Left ventricle myocardium superior (tissue), 1 donor: Measurements from ENCODE around the gene HDAC4. TPM values are rescaled to one million over a fixed set of nuclear protein-coding genes. Genes with fewer than 3 reads are reported as not detected.

Source experiments
- ATAC-seq: fragments of 200-7000 bp; cut with Tn5 transposase; one replicate; pipeline ENCODE4 v1.9.1; 2020; ENCODE audit warnings: mild to moderate bottlenecking, moderate library complexity
- DNase-seq: peaks from one replicate; pipeline ENCODE4 v3.0.0-alpha.2; 2020
- intact Hi-C: fragments of 100-400 bp; cut with micrococcal nuclease; formaldehyde crosslinking; loops from one replicate; pipeline ENCODE4 v1.11.0; 2022
- total RNA-seq: library from RNA; stranded (reverse); fragmentation: NEBNext Ultra II Directional; extraction: Animal tissue kit (Norgen Biotek cat#: 25700); gene quantifications from one replicate; pipeline ENCODE4 v1.2.1, GENCODE V29; 2021
- donor health status: DM: no; HTN: yes; CAD: no; lungs with severe emphysema.

Gene HDAC4
- total RNA-seq, 1 donor from 2014 or later, result 25.6 TPM

DNA sequence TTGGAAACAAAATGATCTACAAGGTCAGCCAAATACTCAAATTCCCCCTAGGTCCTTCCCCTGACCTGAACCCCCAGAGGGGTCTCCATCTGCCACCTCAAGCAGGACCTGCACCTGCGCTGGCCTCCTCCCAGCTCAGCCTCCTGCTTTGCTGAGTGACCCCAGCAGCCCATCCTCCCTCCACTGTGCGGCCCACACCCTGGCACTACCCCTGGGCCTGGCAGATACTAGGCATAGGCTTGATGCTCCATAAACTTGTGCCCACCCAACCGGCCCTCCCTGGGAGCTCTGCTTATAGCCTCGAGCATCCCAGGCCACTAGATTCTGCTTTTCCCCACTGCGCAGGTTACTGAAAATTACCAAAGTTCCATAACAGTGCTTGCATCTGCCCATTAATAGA lies 156.2 kb downstream of the HDAC4 start:
- ATAC-seq, result no peak
- intact Hi-C loops, result no loop called here
- DNase-seq, result no peak

- DNase-seq (no peak), ATAC-seq (no peak)
- intact Hi-C loops, result no loop called here
Observed at GRCh38 chr2:239241431-239241960, 159.3 kb downstream of the HDAC4 start.

DNA sequence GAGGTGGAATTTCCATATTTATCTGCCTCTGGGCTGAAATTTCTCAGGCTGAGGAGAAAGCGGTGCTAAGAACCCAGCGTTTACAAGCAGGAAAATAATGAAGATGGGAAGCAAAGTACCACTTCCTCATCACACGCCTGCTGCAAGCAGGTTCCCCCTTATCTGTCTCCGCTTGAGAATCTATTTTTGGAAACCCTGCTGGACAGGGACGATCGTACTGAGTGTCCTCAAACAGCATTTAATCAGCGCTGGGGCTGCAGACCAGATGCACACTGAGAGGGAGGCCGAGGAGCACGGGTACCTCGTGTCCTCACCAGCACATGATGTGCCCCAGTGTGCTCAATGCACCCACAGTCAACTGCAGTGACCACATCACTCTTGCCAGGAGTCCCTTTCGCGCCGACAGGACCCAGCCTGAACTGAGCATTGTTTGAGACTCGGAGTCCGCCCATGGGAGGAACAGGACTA lies 160.4 kb downstream of the HDAC4 start:
- intact Hi-C loops, result no loop called here
- DNase-seq (peak; percentile 77), ATAC-seq (peak; percentile 91)

DNA sequence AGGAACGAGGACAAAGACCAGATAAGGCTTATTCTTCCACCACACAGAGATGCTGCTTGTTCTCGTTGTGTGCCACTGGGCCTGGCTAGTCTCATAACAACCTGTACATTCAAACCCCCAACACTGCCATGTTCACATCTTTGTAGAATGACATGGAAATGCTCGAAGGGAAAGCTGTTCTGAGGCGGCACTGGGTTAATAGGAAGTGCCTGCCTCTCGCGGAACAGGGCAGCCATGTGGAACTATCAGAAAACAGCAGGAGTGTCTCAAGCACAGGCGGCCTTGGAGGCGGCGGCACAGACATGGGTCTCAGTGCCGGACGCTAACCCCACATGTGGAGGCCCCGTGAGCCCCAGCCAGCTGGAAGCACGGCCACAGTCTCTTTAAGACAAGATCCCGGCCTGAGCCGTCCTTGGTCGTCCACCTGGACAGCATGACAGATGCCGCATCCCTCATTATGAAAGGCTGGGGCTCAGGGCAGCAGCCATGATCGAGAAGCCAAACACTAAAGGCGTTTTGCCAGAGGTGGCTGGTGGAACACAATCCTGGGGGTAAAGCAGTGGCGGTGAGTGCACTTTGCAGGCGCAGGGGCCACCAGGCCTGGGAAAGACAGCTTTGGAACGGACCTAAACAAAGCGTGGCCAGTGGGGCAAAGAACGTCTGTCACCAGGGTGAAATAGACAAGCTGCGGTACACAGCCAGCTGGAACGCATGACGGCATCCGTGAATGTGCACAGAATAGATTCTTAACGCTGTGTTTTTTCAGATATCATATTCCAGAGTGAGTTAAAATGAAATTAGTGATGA lies 161.0 kb downstream of the HDAC4 start:
- intact Hi-C loops, result no loop called here
- ATAC-seq, result peak; percentile 71
- peak; percentile 73 for DNase-seq

DNA sequence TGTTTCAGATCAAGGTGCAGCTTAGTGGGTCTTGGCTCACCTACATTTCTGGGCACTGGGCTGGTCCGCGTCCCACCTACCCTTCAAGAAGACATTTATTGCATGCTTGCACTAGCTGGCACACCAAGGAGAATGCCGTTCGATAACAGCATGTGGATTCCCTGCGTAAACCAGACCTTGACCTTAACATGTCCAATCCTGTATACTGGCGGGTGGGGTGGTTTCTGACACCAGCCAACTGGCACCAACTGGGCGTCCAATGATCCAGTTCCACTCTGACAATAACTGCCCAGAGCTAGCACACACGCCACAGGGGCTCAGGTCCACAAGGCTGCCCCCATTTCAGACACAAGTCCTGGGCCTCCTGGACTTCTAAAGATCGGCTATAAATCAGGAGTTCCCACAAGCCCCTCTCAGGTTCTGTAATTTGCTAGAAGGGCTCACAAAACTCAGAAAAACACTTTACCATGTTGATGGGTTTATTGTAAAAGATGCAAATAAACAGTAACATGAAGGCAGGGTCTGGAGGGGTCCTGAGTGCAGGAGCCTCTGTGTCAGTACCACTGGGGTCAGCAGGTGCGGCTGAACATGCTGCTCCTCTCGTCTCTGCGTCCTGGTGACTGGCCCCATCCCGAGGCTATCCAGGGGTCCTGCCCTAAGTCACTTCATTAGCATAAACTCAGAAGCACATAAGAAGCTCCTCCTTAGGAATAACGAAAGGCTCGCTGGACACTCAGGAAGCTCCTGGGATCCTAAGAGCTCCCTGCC lies 161.8 kb downstream of the HDAC4 start:
- intact Hi-C loops, result no loop called here
- ATAC-seq (peak; percentile 14), DNase-seq (no peak)

- intact Hi-C loops, result no loop called here
- ATAC-seq, result no peak
Observed at GRCh38 chr2:239238381-239238780, 162.4 kb downstream of the HDAC4 start.

DNA sequence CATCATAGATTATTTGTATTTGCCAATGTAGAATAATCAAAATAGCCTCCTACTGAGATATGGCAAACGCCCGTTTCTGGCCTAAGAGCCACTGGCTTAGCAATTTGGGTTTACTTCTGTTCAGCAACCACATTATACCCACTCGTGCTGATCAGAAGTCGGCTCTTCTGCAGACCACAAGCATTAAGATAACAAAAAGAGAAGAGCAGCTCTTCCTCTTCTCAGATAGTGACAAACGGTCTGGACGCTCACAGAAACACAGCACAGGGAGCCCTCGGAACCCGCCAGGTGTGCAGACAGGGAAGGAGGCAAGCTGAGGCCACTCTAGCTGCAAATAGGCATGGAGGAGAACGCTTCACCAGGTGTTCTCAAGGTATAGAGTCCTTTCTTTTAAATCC lies 164.0 kb downstream of the HDAC4 start:
- DNase-seq (no peak), ATAC-seq (no peak)
- intact Hi-C loops, result no loop called here

More at GRCh38 chr2:239238381-239238780, 162.4 kb downstream of the HDAC4 start:
- no peak for DNase-seq

DNA sequence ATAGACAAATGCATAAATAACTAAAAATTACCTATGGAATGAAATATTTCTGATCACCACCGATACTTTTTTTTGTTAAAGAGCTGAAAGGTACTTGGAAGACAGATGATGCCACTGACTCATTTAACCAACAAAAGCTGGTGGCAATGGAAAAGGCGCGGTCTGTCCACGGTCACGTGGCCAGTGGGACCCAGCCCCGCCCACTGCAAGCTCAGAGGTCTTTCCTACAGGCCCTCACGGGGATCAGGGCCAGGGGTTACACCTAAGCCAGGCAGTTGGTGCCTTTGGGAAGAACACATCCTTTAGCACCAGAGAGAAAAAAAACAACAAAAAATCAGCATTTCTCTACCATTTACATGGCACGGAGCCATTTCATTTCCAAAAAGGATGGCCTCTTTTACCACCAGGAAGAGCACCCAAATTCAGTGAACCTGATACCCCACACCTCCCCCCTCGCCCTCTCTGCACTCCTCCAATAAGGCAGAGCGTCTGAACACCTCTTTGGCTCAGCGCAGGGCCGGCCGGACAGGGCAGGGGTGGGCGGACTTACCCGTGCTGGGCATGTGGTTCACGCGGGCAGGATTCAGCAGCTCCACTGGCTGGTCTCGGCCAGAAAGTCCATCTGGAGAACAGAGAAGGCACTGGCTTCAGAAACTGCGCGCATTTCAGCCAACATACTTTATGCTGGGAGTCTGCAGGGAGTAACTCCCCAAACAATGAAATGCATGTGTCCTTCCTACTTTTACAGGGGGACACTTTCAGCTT lies 164.6 kb downstream of the HDAC4 start:
- intact Hi-C loops, result no loop called here
- DNase-seq (no peak), ATAC-seq (no peak)

DNA sequence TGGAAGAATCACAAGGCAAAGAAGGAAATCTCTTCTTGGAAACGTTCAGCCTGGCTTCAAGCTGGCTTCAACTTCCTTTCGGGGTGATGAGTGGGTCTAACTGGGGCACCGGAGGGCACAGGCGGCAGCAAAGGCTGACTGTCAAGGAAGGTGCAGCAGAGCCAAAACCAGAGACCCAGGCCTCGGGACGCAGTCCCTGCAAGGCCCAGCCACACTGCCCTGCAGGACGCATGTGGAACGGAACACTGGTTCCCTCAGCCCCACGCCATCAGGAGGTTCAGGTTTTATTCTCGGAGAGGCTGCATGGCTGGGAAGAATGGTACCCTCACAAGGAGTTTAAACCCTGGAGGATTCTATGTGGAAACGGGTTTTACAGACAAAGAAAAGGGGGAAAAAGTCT lies 165.5 kb downstream of the HDAC4 start:
- no peak for ATAC-seq
- no peak for DNase-seq
- intact Hi-C loops, result no loop called here

- DNase-seq, result no peak
- intact Hi-C loops, result no loop called here
- no peak for ATAC-seq
Observed at GRCh38 chr2:239234191-239235175, 166.3 kb downstream of the HDAC4 start.

DNA sequence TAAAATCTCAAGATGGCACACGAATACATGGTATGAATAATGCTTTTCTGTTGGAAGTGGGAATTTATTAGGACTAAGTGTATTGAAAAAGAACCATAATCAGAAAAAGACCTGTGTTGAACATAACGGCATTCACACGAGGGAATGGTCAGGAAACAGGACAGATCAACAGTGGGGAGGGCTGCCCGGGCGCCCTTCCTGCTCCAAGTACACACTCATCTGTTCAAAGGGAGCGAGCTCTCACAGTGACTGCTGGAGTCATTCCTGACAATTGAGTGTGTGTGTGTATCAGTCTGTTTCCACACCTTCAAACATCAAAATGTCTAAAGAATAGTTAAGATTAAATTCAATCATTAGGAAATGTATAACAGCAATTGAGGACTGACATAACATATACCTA lies 167.2 kb downstream of the HDAC4 start:
- intact Hi-C loops, result no loop called here
- ATAC-seq (no peak), DNase-seq (no peak)

DNA sequence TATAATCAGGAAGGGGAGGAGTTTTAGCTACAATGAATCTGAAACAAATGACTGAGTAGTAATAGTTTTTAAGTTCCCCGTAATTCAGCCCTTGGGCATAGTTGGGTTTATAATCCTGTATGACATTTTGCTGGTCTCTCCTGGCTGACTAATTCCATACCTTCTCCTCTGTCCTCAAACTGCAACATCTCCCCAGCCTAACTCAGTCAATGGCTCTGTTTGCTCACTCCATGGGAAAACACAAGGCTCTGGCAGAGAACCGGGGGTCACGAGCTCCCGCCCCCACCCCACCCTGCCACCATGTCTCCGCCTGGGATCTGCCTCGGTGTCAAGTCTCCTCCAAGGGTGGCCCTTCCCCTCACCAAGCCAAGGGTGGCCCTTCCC lies 168.6 kb downstream of the HDAC4 start:
- intact Hi-C loops, result no loop called here
- ATAC-seq, result no peak
- no peak for DNase-seq

DNA sequence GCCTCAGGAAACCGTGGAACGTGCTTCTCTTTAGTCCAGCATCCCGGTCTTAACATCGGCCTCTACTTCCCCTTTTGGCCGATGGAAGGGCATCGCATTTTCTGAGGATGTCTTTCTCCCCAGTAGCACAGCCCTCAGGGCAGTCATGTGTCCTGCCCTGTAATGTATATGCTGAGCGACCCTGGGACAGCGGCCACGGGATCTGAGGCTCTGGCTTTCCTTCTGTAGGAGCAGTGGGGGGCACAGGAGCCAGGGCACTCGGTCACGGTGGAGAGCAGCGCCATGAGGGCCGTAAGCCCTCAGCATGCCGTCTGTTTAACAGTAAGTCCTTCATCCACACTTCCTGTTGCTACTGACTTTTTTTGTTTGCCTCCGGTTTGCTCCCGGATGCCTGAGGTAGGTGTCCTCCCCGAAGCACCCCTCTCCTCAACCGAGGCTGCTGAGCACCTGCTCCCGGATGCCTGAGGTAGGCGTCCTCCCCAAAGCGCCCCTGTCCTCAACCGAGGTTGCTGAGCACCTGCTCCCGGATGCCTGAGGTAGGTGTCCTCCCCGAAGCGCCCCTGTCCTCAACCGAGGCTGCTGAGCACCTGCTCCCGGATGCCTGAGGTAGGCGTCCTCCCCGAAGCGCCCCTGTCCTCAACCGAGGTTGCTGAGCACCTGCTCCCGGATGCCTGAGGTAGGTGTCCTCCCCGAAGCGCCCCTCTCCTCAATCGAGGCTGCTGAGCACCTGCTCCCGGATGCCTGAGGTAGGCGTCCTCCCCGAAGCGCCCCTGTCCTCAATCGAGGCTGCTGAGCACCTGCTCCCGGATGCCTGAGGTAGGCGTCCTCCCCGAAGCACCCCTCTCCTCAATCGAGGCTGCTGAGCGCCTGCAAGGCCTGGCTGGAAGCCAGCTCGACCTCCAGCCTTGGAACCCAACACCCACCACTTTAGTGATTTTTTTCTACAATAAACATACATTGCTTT lies 169.3 kb downstream of the HDAC4 start:
- ATAC-seq (no peak), DNase-seq (no peak)
- intact Hi-C loops, result no loop called here

DNA sequence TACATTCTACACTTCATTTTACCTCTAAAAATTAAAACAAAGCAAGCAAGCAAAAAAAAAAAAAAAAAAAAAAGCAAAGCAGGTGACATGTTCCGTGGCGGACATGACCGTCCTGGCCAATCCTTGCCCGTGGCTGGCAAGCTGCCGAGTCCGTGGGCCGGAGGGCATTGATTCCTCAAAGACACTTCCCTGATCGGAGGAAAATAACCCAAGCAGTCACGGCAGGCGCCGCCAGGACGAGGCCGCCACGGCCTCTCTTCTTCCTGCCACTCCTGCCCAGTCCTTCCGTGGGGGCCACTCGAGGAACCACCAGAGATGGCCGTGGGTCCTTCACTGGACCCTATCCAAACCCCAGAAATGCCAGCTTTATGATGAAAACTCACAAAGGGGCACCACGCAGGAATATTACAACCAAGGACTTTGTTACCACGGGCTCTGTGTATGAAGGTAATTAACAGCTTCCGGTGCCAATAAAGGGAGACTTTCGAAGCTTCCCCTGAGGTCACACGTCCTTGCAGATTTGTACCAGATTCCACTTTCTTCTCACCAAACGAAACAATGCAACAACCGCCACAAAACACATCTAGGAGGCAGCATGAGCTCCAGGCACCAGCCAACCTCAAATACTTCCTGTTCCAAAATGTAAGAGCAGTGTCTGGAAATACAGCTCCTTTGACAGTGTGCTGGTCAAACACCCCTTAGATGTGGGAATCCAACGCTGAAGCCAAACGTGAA lies 170.3 kb downstream of the HDAC4 start:
- intact Hi-C loops, result no loop called here
- ATAC-seq (no peak), DNase-seq (peak; percentile 74)

- no peak for ATAC-seq
- intact Hi-C loops, result no loop called here
- DNase-seq, result no peak
Observed at GRCh38 chr2:239229545-239230279, 171.1 kb downstream of the HDAC4 start.
